NCI-H1694 treated with DMSO at 0.1 percent for 48 hours (cell line): Measurements from ENCODE around the gene GNAI2.
"Not testable (repeated sequence)": the region's sequence is repeated elsewhere in the genome, so short reads cannot be mapped to it uniquely, and the experiment has no call there.

Experiments
- DNase-seq: peaks from one replicate; lab custom pipeline; 2025; lab: John Stamatoyannopoulos, UW

The GNAI2 gene

DNA sequence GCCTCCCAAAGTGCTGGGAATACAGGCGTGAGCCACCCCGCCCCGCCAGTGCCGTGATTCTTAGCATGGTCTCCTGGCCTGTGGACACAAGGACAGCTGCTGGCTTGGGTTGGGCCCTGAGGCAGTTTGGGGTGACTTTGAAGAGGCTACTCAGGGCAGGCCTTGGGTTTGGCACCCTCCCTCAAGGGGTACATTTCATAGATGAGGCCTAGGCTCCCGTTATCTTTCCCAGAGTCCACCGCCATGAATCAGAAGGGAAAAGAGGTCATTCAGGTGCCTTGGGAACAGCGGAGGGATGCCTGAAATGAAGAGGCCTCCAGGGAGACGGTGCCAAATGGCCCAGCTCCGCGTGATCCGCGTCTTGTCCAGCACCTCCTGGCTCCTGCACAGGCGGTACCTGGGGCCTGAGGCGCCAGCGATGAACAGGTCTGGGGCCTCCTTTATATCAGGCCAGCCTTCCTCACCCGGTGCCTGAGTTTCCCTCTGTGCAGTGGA is 9.3 kb downstream of the GNAI2 start:
- no peak for DNase-seq

- DNase-seq, result peak; percentile 36
Observed at GRCh38 chr3:50245831-50246516, 10.0 kb downstream of the GNAI2 start.

- DNase-seq, result no peak
Observed at GRCh38 chr3:50246517-50246954, 10.5 kb downstream of the GNAI2 start.

DNA sequence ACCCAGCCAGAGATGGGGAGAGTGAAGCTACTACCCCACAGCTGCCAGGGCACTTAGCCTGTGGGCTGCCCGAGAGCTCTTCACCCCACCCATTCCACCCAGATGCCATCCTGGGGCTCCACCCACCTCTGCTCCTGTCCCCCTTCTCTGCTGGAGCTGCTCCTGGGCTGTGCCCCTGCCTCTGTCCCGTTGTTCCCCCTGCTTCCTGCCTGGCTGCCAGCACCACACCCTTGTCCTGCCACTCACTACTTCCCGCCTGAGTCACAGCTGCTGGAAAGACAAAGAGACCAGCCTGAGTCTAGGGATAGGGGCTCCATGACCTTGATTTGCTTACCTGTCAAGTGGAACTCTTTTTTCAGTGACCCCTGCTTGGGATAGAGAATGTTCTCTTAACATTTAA is 12.4 kb downstream of the GNAI2 start:
- no peak for DNase-seq

DNA sequence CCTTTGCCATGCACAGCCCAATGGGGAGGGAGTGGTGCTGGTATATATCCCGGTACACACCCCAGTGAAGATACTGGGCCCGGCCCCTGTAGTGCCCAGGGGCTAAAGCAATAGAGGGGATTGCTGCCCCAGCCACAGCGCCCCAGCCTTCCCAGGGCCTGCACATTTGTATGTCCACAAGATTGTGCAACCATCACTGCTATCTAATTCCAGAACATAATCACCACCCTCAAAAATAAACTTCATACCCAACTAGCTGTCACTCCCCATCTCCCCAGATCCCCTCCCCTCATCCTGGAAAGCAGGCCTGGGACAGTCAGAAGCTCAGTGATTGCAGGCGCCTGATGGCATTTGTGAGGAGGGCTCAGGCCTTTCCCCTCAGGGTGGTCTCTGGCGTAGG is 13.5 kb downstream of the GNAI2 start:
- DNase-seq, result no peak

DNA sequence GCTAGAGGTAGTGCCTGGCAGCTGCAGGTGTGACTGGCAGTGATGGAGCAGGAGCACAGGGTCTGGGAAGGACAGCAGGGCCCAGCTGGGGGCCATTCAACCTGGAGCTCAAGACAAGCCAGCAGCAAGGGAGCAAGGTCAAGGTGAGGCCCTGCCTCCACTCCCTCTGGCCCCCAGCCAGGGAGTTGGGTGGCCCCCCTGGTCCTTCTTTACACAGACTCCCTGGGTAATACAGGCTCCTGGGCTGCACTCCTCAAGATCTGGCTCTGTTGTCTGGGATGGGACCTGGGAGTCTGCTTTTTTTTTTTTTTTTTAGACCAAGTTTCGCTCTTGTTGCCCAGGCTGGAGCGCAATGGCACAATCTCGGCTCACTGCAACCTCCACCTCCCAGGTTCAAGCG is 14.5 kb downstream of the GNAI2 start:
- no peak for DNase-seq

DNA sequence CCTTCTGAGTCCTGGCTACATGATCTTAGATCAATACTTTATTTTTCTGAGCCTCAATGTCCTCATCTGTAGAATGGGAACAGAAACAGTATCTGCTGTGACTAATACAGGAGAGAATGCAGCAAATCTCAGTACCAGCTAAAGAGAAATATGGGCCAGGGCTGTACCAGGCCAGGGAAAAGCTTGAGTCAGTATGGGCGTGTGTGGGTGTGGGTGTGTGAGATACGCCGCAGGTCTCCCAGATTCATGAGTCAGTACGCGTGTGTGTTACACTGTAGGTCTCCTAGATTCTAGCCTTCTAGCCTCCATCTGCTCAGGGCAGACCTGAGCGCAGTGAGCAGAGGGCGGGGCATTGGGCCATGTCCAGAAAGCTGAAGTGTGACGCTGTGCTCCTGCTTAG is 15.2 kb downstream of the GNAI2 start:
- no peak for DNase-seq

DNA sequence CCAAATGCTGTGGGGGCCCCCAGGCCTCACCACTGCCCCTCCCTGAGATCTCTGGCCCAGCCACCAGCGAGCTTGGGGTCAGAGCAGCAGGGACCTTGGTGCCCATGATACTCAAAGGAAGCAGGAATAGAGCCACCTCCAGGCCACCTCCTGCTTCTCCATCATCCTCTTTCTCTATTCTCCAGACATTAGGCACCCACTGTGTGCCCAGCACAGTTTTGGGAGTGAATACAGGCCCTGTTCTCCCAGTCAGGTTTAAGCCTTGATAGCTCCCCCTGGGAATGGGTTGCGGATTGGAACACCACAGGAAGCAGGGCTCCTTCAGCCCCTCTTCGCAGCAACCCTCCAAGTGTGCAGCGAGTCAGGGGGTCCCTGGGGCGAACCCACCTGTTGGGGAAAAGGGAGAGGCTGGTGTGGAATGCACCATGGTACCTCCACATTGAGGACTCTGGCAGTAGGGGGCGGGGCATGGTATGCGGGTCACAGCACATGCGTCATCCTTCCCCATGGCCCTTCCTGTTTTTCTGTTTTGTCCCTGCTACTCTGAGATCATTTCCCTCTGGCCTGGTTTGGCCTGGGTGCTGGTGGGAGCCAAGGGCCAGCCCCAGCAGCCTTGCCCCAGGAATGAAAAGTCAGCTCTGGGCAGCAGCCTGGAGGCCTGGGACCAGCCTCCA is 18.7 kb downstream of the GNAI2 start:
- no peak for DNase-seq

- no peak for DNase-seq
Observed at GRCh38 chr3:50255251-50255615, 19.2 kb downstream of the GNAI2 start.

DNA sequence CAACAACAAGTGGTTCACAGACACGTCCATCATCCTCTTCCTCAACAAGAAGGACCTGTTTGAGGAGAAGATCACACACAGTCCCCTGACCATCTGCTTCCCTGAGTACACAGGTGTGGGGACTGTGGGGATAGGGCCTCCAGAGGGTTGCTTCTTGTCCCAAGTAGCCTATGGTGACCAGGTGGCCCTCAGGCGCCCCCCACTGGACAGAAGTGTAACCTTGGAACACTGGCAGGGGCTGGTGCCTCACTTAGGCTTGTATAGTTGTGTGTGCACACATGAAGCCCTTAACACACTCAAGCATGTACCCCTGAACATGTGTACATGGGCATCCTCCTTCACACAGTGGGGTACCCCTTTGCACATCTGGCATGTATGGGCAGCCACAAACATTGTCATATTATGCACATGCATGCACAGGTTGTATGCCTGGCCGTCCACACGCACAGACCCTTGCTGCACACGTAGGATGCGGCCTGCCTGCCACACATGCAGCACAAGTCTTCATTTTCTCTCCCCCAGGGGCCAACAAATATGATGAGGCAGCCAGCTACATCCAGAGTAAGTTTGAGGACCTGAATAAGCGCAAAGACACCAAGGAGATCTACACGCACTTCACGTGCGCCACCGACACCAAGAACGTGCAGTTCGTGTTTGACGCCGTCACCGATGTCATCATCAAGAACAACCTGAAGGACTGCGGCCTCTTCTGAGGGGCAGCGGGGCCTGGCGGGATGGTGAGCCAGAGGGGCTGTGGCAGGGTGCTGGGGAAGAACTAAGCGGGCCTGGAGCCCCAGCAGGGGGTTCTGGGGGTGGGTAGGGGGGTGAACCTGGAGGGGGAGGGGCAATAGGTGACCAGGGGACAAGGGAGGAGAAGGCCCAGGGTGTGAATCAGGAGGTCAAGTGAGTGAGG is 21.2 kb downstream of the GNAI2 start:
- DNase-seq, result no peak

- no peak for DNase-seq
Observed at GRCh38 chr3:50258029-50258680, 22.2 kb downstream of the GNAI2 start.

DNA sequence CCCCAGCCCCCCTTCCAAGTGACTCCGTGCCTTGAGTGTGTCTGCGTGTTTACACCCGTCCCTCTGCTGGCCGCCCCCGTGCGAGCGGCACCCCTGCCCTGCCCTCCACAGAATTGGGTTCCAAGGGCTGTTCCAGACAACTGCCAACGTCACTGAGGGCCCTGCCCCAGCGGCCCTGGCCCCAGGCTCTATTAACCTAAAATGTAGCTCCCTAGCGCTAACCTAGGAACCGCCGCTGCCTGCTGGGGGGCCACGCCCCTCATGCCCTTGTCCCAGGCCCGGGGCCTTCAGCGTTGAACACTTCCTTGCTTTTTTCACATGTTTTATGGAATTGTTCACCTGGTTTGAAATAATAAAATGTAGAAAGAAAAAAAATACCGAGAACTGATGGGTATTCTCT is 23.0 kb downstream of the GNAI2 start:
- no peak for DNase-seq

- no peak for DNase-seq
Observed at GRCh38 chr3:50259432-50260026, 23.5 kb downstream of the GNAI2 start.

- DNase-seq, result peak; percentile 9
Observed at GRCh38 chr3:50260027-50260941, 24.3 kb downstream of the GNAI2 start.

GRCh38 chr3:50260942-50261441 is 25.0 kb downstream of the GNAI2 start:
- no peak for DNase-seq

- DNase-seq, result no peak
Observed at GRCh38 chr3:50261505-50261904, 25.5 kb downstream of the GNAI2 start.

- not testable (repeated sequence) for DNase-seq
Observed at GRCh38 chr3:50262200-50262599, 26.2 kb downstream of the GNAI2 start.

DNA sequence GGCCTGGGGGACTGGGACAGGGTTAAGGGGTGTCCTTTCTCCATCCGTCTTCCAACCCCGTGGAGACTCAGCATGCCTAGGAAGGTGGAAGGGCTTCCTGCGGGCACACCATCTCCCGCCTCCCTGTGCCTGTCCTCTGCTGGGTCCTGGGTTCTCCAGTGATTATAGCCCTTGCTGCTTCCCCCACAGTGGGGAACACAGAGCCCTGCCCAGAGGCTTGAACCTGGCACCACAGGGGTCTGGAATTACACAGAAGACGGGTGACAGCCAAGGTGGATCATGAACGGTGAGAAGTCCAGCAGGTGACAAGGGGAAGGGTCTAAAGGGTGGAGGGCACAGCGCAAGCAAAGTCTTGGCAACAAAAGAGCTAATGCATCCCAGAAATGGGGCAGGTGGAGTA is 26.8 kb downstream of the GNAI2 start:
- no peak for DNase-seq

DNA sequence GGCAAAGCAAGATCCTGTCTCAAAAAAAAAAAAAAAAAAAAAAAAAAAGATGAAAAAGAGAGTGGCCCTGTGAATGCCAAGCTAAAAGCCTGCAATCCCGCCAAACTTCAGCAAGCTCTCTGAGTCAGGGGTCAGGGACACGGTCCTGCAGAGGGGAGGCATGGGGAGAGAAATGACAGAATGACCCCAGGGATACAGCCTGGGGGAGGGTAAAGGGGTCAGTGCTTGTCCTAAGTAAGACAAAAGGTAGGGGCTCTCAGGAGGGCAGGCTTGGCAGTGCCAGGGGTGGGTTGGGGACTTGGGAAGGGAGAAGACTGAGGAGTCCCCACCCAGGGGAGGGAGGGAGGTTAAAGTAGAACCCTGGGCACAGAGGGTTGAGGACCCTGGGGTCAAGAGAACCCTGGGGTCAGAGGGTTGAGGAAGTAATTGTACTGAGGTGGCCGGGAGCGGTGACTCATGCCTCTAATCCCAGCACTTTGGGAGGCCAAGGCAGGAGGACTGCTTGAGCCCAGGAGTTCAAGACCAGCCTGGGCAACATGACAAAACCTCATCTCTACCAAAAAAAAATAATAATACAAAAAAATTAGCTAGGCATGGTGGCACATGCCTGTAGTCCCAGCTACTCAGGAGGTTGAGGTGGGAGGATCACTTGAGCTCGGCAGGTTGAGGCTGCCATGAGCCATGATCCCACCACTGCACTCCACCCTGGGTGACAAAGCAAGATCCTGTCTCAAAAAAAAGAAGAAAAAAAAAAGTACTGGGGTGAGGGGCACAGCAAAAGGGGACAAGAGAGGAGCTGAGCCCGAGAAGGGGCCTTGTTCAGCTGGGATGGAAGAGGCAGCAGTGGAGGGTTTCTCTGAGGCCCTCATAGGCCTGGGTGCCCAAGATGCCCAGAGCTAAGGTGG is 27.7 kb downstream of the GNAI2 start:
- DNase-seq, result no peak
